Measurements from ENCODE around the gene KATNB1.

The KATNB1 gene, protein sequence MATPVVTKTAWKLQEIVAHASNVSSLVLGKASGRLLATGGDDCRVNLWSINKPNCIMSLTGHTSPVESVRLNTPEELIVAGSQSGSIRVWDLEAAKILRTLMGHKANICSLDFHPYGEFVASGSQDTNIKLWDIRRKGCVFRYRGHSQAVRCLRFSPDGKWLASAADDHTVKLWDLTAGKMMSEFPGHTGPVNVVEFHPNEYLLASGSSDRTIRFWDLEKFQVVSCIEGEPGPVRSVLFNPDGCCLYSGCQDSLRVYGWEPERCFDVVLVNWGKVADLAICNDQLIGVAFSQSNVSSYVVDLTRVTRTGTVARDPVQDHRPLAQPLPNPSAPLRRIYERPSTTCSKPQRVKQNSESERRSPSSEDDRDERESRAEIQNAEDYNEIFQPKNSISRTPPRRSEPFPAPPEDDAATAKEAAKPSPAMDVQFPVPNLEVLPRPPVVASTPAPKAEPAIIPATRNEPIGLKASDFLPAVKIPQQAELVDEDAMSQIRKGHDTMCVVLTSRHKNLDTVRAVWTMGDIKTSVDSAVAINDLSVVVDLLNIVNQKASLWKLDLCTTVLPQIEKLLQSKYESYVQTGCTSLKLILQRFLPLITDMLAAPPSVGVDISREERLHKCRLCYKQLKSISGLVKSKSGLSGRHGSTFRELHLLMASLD

DNA sequence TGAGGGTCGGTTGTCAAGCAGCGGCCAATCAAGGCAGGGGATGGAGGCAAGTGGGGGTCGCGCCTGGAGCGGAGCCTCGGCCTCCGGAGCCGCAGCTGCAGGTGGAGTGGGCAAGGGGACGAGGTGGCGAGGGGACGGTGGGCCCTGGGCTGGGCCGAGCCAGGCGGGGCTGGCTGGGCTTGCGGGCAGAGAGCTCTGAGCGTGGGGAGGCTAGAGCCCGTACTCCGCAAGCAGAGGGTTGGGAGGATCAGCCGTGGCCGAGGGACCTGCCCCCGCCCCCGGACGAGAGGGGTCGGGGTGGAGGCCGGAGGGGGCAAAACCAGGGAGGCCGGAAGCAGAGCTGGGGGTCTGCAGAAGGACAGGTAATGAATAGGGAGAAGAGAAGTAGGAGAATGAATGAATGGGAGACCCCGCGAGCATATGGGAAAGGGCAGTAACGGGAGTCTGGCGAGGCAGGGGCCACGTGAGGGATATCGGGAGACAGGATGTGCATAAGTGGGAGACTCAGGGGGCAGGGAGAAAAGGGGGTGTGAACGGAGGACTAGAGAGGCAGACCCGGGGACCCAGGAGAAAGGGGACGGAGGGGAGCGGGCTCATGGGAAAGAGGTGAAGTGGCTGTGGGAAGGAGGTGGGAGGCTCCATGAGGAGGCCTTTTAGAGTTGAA is at the start of gene KATNB1:
KATNB1 (plus strand) TSS at position 16 of the 664 bp plus-strand sequence. CDS start 1,474 bp downstream, outside the sequence.
- DNase-seq (ENCODE audit: low spot score) = peak; percentile 57

DNA sequence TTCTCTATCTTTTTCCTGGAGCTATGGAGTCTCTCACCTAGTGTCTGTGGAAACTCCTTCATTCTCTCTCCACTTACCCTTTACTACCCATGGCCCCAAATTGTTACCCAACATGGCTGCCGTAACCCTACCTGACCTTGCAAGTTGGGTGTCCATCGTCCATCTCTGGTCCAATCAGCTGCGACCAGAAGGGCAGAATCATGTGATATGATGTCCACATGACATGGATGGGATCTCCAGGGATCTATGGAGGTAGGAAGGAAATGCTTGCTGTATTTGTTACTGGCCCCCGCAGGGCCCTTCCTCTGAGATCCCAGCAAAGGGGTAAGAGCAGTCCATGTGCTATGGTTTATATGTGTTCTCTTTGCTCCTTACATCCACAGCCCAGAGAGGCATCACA is 49.0 kb upstream of the KATNB1 start:
- no peak for DNase-seq (ENCODE audit: low spot score)

DNA sequence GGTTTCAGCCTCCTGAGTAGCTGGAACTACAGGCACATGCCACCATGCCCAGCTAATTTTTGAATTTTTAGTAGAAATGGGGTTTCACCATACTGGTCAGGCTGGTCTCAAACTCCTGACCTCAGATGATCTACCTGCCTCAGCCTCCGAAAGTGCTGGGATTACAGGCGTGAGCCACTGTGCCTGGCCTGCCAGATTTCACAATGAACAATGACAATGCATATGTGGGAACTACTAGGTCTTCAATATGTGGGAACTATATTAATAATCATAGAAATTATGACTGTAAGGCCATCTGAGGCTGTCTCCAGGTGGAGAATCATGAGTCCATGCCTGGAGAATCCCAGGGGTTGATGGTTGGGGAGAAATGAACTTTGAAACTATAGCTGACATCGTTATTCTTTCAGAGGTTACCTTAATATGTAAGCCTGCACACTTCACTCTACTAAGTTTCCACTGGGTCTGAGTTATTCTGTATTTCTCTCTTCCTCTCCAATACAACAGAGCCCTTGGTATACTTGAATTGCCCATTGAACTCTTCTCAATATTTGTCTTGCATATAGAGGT is 48.1 kb upstream of the KATNB1 start:
- no peak for DNase-seq (ENCODE audit: low spot score)

- no peak for DNase-seq (ENCODE audit: low spot score)
Measured at GRCh38 chr16:57688487-57688986, 47.0 kb upstream of the KATNB1 start.

- no peak for DNase-seq (ENCODE audit: low spot score)
Measured at GRCh38 chr16:57688987-57689761, 46.4 kb upstream of the KATNB1 start.

- no peak for DNase-seq (ENCODE audit: low spot score)
Measured at GRCh38 chr16:57689762-57690558, 45.6 kb upstream of the KATNB1 start.

GRCh38 chr16:57690782-57691471 is 44.6 kb upstream of the KATNB1 start:
- no peak for DNase-seq (ENCODE audit: low spot score)

GRCh38 chr16:57692636-57693035 is 42.9 kb upstream of the KATNB1 start:
- DNase-seq (ENCODE audit: low spot score) = no peak

DNA sequence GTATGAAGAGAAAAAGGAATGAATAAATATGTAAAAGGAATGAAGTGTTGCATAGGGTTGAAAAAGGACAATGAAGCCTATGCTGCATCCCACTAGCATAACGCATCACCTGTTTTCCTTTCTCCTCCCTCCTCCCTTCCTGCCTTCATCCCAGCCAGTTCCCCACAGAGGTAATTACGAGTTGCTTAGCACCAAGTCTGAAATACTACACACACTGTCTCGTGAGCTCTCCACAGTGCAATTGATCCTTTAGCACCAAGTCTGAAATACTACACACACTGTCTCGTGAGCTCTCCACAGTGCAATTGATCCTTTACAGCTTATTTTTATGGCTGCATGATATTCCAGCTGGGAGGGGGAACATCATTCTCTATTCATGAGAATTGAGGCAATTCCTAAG is 42.0 kb upstream of the KATNB1 start:
- no peak for DNase-seq (ENCODE audit: low spot score)

- no peak for DNase-seq (ENCODE audit: low spot score)
Measured at GRCh38 chr16:57694231-57694724, 41.3 kb upstream of the KATNB1 start.

GRCh38 chr16:57694725-57695679 is 40.6 kb upstream of the KATNB1 start, which contains the start of gene DRC7:
TSS of gene DRC7 (plus strand) at chr16:57694806. CDS start at chr16:57697950, 3,144 bp downstream.
- peak; percentile 40 for DNase-seq (ENCODE audit: low spot score)

DNA sequence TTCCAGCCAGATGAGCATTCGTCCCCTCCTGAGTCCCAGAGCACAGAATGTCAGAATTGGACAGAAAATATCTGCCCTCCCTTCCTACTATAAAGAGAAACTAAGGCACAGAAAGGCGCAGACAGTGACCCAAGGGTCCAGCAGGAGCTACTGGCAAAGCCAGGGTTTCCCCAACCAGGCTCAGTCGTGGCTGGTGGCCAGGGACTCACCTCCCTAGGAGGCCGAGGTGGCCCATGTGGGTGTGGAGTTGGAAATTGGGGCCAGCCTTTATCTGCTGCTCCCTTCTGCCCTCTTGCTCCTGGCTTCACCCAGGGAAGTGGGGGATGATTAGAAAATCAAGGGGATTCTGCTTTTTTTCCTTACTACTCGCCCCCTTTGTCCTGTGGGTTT is 39.9 kb upstream of the KATNB1 start:
- no peak for DNase-seq (ENCODE audit: low spot score)

- no peak for DNase-seq (ENCODE audit: low spot score)
Measured at GRCh38 chr16:57696240-57696639, 39.3 kb upstream of the KATNB1 start.

DNA sequence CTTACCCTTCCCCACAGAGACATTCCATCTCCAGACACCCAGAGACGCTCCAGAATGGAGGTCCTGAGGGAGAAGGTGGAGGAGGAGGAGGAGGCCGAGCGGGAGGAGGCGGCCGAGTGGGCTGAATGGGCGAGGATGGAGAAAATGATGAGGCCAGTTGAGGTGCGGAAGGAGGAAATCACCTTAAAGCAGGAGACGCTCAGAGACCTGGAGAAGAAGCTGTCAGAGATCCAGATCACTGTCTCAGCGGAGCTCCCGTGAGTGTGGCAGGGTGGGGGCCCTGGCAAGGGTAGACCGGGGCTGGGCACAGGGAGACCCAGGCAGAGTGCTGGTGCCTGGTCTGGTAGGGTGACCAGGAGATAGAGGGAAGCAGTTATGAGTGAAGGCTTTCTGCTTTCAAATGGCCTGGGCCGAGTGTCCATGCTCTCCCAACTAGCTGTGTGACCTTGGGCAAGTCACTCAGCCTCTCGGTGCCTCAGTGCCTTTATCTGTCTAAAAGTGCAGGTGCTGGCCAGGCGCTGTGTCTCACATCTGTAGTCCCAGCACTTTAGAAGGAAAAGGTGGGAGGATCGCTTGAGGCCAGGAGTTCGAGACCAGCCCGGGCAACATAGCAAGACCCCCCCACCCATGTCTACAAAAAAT is 37.6 kb upstream of the KATNB1 start:
- no peak for DNase-seq (ENCODE audit: low spot score)

GRCh38 chr16:57698812-57699405 is 36.7 kb upstream of the KATNB1 start:
- no peak for DNase-seq (ENCODE audit: low spot score)

DNA sequence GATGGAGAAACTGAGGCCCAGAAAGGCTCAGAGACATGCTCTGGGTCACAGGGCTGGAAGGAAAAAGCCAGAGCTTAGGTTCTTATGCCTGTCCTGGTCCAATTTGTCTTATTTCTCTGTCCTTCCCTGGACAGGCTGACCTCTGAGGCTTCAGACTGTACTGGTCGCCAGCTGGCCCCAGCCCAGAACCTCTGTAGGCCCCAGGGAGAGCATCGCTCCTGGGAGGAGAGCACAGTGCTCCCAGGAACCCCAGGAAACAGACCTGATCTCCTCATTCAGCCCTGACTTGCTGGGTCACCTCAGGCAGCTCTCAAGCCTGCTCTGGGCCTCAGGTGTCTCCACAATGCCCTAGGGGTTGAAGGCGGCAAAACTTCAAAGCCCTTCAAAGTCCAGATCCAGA is 36.1 kb upstream of the KATNB1 start:
- no peak for DNase-seq (ENCODE audit: low spot score)

DNA sequence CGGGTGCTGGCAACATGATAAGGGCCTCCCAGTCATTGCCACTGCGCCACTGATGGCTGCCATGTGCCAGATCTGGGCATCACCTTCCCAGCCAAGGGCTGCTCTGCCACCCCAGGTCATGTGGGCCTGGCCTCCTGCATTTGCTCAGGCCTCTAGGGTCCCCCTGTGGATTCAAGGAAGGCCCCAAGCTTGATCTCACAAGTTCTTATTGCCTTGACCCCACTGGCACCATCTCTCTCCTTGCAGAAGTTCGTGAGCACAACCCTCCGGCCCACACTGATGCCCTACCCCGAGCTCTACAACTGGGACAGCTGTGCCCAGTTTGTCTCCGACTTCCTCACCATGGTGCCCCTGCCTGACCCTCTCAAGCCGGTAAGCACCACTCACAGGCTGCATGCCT is 35.7 kb upstream of the KATNB1 start:
- DNase-seq (ENCODE audit: low spot score) = no peak

Measured in RKO (cell line).